SU-DHL-6 (cell line): ENCODE measurements around the gene KRTAP10-11.

Experiments used
- H2AFZ ChIP-seq: fragments of 200-600 bp; sonication (generic); 2 replicates; pipeline ENCODE4 v1.6.1; 2014; ENCODE audit warnings: low read depth, mild to moderate bottlenecking, moderate library complexity, mixed read lengths, antibody characterized with exemption, low read length; ENCODE audit not compliant: severe bottlenecking
- H3F3A ChIP-seq: fragments of 200-600 bp; shearing (Covaris generic); 2 replicates; pipeline ENCODE4 v1.6.0; 2016; ENCODE audit warnings: antibody characterized with exemption, mild to moderate bottlenecking; ENCODE audit not compliant: insufficient read depth
- H3K27ac ChIP-seq: fragments of 200-600 bp; sonication (generic); 2 replicates; pipeline ENCODE4 v1.5.1; 2016; ENCODE audit warnings: low read depth, mild to moderate bottlenecking, low read length, moderate library complexity, mixed read lengths
- H3K27me3 ChIP-seq: fragments of 200-600 bp; sonication (generic), shearing (Covaris generic); 2 replicates; pipeline ENCODE4 v1.6.0; 2014; ENCODE audit warnings: mild to moderate bottlenecking, low read length
- H3K36me3 ChIP-seq: fragments of 200-600 bp; sonication (generic); 2 replicates; pipeline ENCODE4 v1.6.1; 2014; ENCODE audit warnings: mild to moderate bottlenecking, low read length, mixed read lengths
- H3K4me2 ChIP-seq: fragments of 300-600, 200-600 bp; shearing (Covaris generic), sonication (generic); 2 replicates; pipeline ENCODE4 v1.6.0; 2014; ENCODE audit warnings: low read length, low read depth, mild to moderate bottlenecking; ENCODE audit not compliant: poor library complexity, severe bottlenecking
- H3K4me3 ChIP-seq: fragments of 200-600 bp; sonication (generic); 2 replicates; pipeline ENCODE4 v1.5.1; 2014; ENCODE audit warnings: antibody characterized with exemption, low read length, mild to moderate bottlenecking, mixed read lengths; ENCODE audit not compliant: insufficient read depth, poor library complexity, severe bottlenecking
- H3K79me2 ChIP-seq: fragments of 200-600 bp; sonication (generic); 2 replicates; pipeline ENCODE4 v1.6.1; 2014; ENCODE audit warnings: mild to moderate bottlenecking, low read length, moderate library complexity; ENCODE audit not compliant: insufficient read depth
- H3K9ac ChIP-seq: fragments of 200-600 bp; sonication (generic); 2 replicates; pipeline ENCODE4 v1.7.0; 2014; ENCODE audit warnings: mild to moderate bottlenecking, low read length
- H3K9me2 ChIP-seq: fragments of 200-600 bp; sonication (generic); replicated peaks from 2 replicates; pipeline ENCODE4 v1.6.1; 2014; ENCODE audit warnings: low read length; ENCODE audit not compliant: insufficient read depth
- H3K9me3 ChIP-seq: fragments of 200-600 bp; sonication (generic); 2 replicates; pipeline ENCODE4 v1.6.1; 2014; ENCODE audit warnings: low read length, mixed read lengths; ENCODE audit not compliant: insufficient read depth
- H4K20me1 ChIP-seq: fragments of 200-600 bp; sonication (generic); 2 replicates; pipeline ENCODE4 v1.6.1; 2014; ENCODE audit warnings: low read depth, mild to moderate bottlenecking, antibody characterized with exemption, low read length, moderate library complexity, mixed read lengths
- EZH2phosphoT487 ChIP-seq: fragments of 200-600 bp; sonication (generic), shearing (Covaris generic); conservative IDR thresholded peaks from 2 replicates; pipeline ENCODE4 v1.6.1; 2018; ENCODE audit warnings: mild to moderate bottlenecking, antibody characterized with exemption, low read length, moderate library complexity, mixed read lengths
- TF ChIP-seq, protein P1 (sequence below): fragments of 200-600 bp; sonication (generic); IDR thresholded peaks from one replicate; pipeline ENCODE4 v1.5.1; 2017; ENCODE audit warnings: antibody characterized with exemption, mild to moderate bottlenecking, low read length, moderate library complexity; ENCODE audit not compliant: insufficient read depth, poor library complexity, severe bottlenecking

Gene KRTAP10-11

DNA sequence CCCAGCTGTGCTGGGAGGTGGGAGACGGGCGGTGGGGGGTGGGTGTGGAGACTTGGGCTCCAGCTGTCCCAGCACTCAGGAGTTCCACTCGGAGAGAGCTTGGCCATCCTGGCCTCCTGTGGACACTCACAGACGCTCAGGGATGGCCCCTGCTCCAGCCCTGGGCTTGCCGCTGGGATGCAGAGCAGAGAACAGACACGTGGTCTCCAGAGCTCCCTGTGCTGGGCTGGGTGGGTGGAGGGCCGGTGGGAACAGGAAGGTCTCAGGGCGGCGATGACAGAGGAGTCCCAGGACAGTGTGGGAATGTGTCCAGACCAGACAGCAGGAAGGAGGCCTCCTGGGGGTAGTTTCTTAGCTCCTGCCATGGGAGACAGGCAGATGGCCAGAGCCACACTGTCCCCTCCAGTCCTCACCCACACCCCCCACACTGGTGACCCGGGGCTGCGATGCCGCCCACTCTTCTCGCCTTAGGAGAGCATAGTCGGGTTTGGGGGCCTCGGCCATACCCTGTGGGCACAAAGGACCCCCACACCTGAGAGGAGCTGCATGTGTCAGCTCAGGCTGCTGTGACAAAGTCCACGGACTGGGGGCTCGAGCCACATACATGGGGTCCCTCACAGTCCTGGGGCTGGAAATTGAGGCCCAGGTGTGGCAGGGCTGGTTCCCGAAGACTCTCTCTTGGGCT is 17.4 kb upstream of the KRTAP10-11 start:
- TF ChIP-seq, protein P1, sequence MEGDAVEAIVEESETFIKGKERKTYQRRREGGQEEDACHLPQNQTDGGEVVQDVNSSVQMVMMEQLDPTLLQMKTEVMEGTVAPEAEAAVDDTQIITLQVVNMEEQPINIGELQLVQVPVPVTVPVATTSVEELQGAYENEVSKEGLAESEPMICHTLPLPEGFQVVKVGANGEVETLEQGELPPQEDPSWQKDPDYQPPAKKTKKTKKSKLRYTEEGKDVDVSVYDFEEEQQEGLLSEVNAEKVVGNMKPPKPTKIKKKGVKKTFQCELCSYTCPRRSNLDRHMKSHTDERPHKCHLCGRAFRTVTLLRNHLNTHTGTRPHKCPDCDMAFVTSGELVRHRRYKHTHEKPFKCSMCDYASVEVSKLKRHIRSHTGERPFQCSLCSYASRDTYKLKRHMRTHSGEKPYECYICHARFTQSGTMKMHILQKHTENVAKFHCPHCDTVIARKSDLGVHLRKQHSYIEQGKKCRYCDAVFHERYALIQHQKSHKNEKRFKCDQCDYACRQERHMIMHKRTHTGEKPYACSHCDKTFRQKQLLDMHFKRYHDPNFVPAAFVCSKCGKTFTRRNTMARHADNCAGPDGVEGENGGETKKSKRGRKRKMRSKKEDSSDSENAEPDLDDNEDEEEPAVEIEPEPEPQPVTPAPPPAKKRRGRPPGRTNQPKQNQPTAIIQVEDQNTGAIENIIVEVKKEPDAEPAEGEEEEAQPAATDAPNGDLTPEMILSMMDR: no peak
- TF ChIP-seq EZH2phosphoT487: no peak
- Histone ChIP-seq H3K9me3 (peaks cover 14% of the 10 kb centered on the region; the same call in 1 of the 2 replicates), H3K27me3 (no peaks in the 10 kb centered on the region), H3K4me2 (no peak overlapping the region), H3K27ac (no peak overlapping the region), H3K36me3 (no peaks in the 10 kb centered on the region), H2AFZ (no peak overlapping the region), H3K9me2 (no peaks in the 10 kb centered on the region), H3K9ac (no peak overlapping the region), H3K4me3 (no peak overlapping the region), H4K20me1 (no peaks in the 10 kb centered on the region), H3F3A (no peaks in the 10 kb centered on the region), H3K79me2 (no peaks in the 10 kb centered on the region)

DNA sequence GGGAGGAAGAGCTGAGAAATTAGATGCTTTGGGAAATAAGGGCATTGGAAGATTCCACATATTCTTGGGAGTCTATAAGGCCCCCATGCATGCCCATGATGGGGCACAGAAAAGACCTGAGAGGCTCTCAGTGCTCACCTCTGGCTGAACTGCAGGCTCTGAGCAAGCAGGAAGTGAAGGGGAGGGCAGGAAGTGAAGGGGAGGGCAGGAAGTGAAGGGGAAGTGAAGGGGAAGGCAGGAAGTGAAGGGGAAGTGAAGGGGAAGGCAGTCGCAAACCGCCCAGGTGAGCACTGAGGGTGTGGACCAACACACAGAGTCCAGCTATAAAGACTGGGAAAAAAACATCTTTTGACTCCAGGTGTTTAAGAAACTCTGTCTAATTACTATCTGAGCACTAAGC is 15.8 kb upstream of the KRTAP10-11 start:
- no peaks in the 10 kb centered on the region for H3K27me3 ChIP-seq
- no peaks in the 10 kb centered on the region for H4K20me1 ChIP-seq
- H3K9ac ChIP-seq: no peak overlapping the region
- H3K79me2 ChIP-seq: no peaks in the 10 kb centered on the region
- no peak overlapping the region for H3K4me2 ChIP-seq
- H3K27ac ChIP-seq: no peak overlapping the region
- no peaks in the 10 kb centered on the region for H3F3A ChIP-seq
- H3K4me3 ChIP-seq: no peak overlapping the region
- peak overlapping the region; percentile 68 for H2AFZ ChIP-seq
- H3K36me3 ChIP-seq: no peaks in the 10 kb centered on the region
- no peak for TF ChIP-seq EZH2phosphoT487
- TF ChIP-seq, protein P1: no peak
- H3K9me2 ChIP-seq: no peaks in the 10 kb centered on the region
- H3K9me3 ChIP-seq: no peaks in the 10 kb centered on the region

DNA sequence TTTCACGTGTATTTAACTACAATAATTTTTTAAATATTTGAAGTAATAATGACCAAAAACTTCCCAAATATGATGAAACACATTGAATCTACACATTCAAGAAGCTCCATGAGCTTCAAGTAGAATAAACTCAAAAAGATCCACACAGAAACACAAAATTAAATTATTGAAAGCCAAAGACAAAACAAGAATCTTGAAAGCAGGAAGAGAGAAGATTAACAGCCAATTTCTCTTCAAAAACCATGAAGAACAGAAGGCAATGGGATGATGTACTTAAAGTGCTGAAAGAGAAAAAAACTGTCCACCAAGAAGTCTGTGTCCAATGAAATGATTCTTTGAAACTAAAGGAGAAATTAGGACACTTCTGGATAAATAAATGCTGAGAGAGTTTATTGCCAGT is 14.1 kb upstream of the KRTAP10-11 start:
- H3K27me3 ChIP-seq: no peaks in the 10 kb centered on the region
- no peaks in the 10 kb centered on the region for H3K9me3 ChIP-seq
- no peak for TF ChIP-seq EZH2phosphoT487

DNA sequence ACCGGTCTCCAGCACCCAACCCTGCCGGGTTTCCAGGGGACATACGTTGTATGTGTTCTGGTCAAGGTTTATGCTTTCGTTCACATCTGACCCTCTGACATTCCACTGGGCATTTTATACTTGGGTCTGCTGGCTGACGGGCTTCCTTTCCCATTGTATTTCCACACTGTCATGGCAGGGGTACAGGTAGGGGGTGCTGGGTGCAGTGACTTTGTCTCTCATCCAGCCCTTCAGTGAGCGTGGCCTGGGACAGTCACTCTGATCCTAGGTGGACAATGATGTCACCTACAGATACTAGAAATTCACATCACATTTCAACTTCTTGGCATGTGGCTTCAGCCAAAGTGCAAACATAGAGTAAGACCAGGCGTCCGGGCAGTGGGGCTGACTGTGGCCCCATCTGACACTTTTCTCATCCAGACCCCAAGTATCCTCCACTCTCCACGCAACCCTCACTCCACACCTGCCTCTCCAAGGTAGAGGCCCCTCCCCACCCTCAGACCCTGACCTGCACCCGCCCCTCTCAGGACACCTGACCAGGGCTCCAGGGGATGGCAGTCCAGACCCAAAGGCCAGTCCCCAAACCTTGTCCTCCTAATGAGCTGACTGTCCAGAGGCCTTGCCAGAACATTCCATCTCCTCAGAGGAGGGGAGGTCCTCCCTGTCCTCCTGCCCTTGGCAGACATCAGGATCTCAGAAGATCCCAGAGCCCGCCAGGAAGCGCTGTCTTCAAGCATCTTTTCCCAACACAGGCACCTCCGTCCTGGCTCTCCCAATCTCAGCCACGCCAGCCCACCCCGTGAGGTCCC is 9.8 kb upstream of the KRTAP10-11 start:
- Histone ChIP-seq H3K27me3 (no peaks in the 10 kb centered on the region), H4K20me1 (no peaks in the 10 kb centered on the region), H3F3A (no peaks in the 10 kb centered on the region), H3K79me2 (no peaks in the 10 kb centered on the region), H3K4me2 (no peak overlapping the region), H3K9me3 (no peaks in the 10 kb centered on the region), H3K27ac (no peak overlapping the region), H3K4me3 (no peak overlapping the region), H3K36me3 (no peaks in the 10 kb centered on the region), H3K9ac (no peak overlapping the region), H2AFZ (no peak overlapping the region), H3K9me2 (no peaks in the 10 kb centered on the region)
- TF ChIP-seq EZH2phosphoT487: no peak

More for the DNA sequence above, 14.1 kb upstream of the KRTAP10-11 start:
- Histone ChIP-seq H3K27ac (no peak overlapping the region), H3K9ac (no peak overlapping the region), H2AFZ (no peak overlapping the region), H4K20me1 (no peaks in the 10 kb centered on the region), H3F3A (no peaks in the 10 kb centered on the region), H3K9me2 (no peaks in the 10 kb centered on the region), H3K4me3 (no peak overlapping the region), H3K79me2 (no peaks in the 10 kb centered on the region), H3K4me2 (no peak overlapping the region), H3K36me3 (no peaks in the 10 kb centered on the region)
